ENCODE data around the gene PPP2R3A.
A peak's percentile ranks its signal among the peaks of the same experiment; 100 is the strongest.
"Not testable (repeated sequence)": the region's sequence is repeated elsewhere in the genome, so short reads cannot be mapped to it uniquely, and the experiment has no call there.

PPP2R3A gene

GRCh38 chr3:136042608-136043221, 77.2 kb downstream of the PPP2R3A start:
- peak; percentile 97 for FAIRE-seq

- FAIRE-seq = no peak
Observed at GRCh38 chr3:136044980-136045745, 79.6 kb downstream of the PPP2R3A start.

- no peak for FAIRE-seq
Observed at GRCh38 chr3:136048068-136048467, 82.5 kb downstream of the PPP2R3A start.

- no peak for FAIRE-seq
Observed at GRCh38 chr3:136050250-136050649, 84.7 kb downstream of the PPP2R3A start.

- no peak for FAIRE-seq
Observed at GRCh38 chr3:136055491-136055890, 90.0 kb downstream of the PPP2R3A start.

GRCh38 chr3:136067211-136067610, 101.7 kb downstream of the PPP2R3A start:
- no peak for FAIRE-seq

GRCh38 chr3:136068708-136069107, 103.2 kb downstream of the PPP2R3A start:
- FAIRE-seq = no peak

- FAIRE-seq = peak; percentile 30
Observed at GRCh38 chr3:136069933-136070332, 104.4 kb downstream of the PPP2R3A start.

GRCh38 chr3:136070334-136070733, 104.8 kb downstream of the PPP2R3A start:
- peak; percentile 9 for FAIRE-seq

GRCh38 chr3:136070953-136071949, 105.7 kb downstream of the PPP2R3A start:
- FAIRE-seq = peak; percentile 30

GRCh38 chr3:136074546-136075170, 109.1 kb downstream of the PPP2R3A start:
- FAIRE-seq = no peak

- peak; percentile 99 for FAIRE-seq
Observed at GRCh38 chr3:136075218-136075808, 109.8 kb downstream of the PPP2R3A start.

GRCh38 chr3:136075811-136076210, 110.3 kb downstream of the PPP2R3A start:
- peak; percentile 24 for FAIRE-seq

GRCh38 chr3:136078421-136079364, 113.2 kb downstream of the PPP2R3A start:
- peak; percentile 99 for FAIRE-seq

GRCh38 chr3:136083641-136084382, 118.3 kb downstream of the PPP2R3A start:
- FAIRE-seq = not testable (repeated sequence)

GRCh38 chr3:136085067-136085466, 119.5 kb downstream of the PPP2R3A start:
- FAIRE-seq = not testable (repeated sequence)

GRCh38 chr3:136093771-136094170, 128.2 kb downstream of the PPP2R3A start:
- no peak for FAIRE-seq

- FAIRE-seq = no peak
Observed at GRCh38 chr3:136105044-136105443, 139.5 kb downstream of the PPP2R3A start.

- no peak for FAIRE-seq
Observed at GRCh38 chr3:136106101-136106500, 140.6 kb downstream of the PPP2R3A start.

GRCh38 chr3:136109499-136109898, 144.0 kb downstream of the PPP2R3A start:
- no peak for FAIRE-seq

Data from islet of Langerhans (tissue), 1 donor.